ENCODE data around the gene MYO9B.

Gene MYO9B

DNA sequence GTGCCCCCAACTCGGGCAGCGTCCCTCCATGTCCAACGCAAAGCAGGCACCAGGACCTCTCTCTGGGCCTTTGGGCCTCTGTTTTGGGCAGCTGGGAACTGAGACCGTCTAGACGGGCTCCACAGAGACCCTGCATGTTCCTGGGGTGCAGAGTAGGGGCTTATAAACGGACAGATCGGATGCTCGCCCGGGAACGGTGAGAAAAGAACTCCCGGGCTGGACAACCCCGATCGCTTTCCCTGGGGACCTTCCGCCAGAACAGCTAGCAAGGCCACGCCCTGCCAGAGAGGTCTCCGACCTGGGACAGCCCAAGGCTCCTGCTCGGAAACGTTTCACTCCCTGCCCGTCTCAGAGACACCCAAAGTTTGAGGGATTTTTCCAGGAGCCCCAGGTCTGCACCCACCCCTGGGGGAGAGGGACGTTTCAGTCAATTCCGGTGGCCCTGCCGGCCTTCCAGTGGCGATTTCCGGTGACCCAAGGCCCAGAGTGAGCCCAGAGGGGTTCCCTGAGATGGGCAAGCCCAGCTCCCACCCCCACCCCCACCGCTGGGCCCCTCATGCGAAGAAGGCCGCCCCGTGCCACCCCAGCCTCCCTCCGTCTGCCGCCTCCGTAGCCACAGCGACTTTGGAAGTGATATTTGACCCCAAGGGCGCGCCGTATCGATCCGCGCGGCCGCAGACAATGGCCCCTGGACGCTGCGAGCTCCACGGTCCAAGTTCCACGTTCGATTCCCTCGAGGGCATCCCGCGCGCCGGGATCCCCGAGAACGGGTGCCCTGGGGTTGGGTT, 168.4 kb downstream of the MYO9B start:
- no peaks in the 10 kb centered on the region for H3K36me3 ChIP-seq (ENCODE audit: insufficient read depth, low read length)
- H3K4me3 ChIP-seq (ENCODE audit: low read length, poor library complexity, severe bottlenecking), result peak overlapping the region; percentile 74
- no peaks in the 10 kb centered on the region for H3K27me3 ChIP-seq (ENCODE audit: insufficient read depth, low read length, poor library complexity, severe bottlenecking)
- peaks cover 52% of the 10 kb centered on the region for H3K79me2 ChIP-seq (ENCODE audit: insufficient read depth, low read length)
- H3K9me2 ChIP-seq (replicated peaks; ENCODE audit: low read depth, low read length), result no peaks in the 10 kb centered on the region
- H4K20me1 ChIP-seq (ENCODE audit: insufficient read depth, low read length, poor library complexity, severe bottlenecking), result peaks cover 26% of the 10 kb centered on the region
- H3K4me2 ChIP-seq (ENCODE audit: low read depth, low read length, poor library complexity, severe bottlenecking), result peak overlapping the region; percentile 86
- H3K9ac ChIP-seq (ENCODE audit: low read depth, low read length, poor library complexity, severe bottlenecking), result peak overlapping the region; percentile 65
- TF ChIP-seq CTCF (conservative IDR thresholded peaks at IDR 0.05; ENCODE audit: low read length) (no peak), EZH2phosphoT487 (IDR thresholded peaks at IDR 0.05; ENCODE audit: borderline replicate concordance) (no peak)
- H3F3A ChIP-seq (ENCODE audit: low read depth), result no peaks in the 10 kb centered on the region
- no peak overlapping the region for H2AFZ ChIP-seq (ENCODE audit: low read length)
- H3K4me1 ChIP-seq (ENCODE audit: insufficient read depth, low read length, poor library complexity, severe bottlenecking), result peaks cover 41% of the 10 kb centered on the region
- no peaks in the 10 kb centered on the region for H3K9me3 ChIP-seq (ENCODE audit: insufficient read depth, low read depth, low read length)

DNA sequence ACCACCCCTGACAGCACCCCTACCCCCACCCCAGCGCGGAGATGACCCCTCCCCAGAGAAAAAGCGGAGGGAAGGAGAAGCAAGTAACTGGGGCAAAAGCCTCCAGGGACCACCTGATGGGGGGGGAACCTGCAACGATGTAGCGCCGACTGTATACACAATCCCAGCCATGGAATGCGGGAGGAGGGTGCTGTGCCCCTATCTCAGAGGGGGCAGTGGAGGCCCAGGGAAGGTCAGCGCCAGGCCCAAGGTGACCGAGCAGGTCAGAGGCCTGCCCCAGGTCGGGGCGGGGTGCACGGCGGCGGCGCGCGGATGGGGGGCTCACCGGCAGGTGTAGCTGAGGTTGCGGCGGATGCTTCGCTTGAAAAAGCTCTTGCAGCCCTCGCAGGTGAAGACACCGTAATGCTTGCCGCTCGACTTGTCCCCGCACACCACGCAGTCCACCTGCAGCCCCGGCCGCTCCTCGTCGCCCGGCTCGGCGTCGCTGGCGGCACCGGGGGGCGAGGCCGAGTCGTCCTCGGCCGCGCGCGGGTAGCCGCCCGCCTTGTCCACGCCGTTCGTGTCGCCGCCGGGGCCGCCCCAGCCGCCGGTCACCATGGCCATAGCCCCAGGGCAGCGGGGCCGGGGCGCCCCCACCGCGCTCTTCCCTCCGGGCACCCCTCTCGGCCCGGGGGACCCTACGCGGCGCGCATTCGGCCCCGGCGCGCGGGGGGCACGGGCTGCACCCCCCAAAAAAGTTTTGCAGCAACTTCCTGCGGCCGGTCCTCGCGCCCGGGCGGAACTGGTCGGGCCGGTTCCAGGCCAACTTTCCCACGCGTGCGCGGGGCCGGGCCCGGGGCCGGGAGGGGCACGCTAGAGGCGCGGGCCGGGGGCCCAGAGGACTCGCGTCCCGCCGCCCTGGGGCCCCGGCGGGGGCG, 169.3 kb downstream of the MYO9B start:
- peak overlapping the region; percentile 74 for H3K4me3 ChIP-seq (ENCODE audit: low read length, poor library complexity, severe bottlenecking)
- TF ChIP-seq EZH2phosphoT487 (IDR thresholded peaks at IDR 0.05; ENCODE audit: borderline replicate concordance), result no peak
- TF ChIP-seq CTCF (conservative IDR thresholded peaks at IDR 0.05; ENCODE audit: low read length), result no peak
- peaks cover 52% of the 10 kb centered on the region for H3K79me2 ChIP-seq (ENCODE audit: insufficient read depth, low read length)

DNA sequence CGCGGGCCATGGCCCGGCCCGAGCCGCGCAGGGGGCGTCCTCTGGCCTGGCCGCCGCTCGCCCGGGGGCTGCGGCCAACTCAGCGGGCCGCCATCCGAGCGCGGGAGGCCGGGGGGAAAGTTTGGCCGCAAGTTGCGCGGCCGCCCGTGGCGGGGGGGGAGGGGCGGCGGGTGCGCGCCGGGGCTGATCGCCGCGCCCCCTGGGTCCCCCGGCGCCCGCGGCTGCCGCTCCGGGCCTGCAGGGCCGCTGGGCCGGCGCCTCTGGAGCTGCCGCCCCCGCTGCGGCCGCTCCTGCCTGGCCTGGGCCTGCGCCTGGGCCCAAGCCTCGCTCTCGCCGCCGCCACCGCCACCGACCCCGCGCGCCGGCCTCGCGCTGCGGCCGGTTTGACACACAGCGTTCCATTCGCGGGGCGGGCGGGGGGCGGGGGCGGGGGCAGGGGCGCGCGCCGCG, 170.0 kb downstream of the MYO9B start, which contains the start of gene NR2F6:
Gene NR2F6 (minus strand): TSS at position 385 of the 450 bp plus-strand sequence. CDS start 699 bp downstream, outside the sequence.
- Histone ChIP-seq H4K20me1 (ENCODE audit: insufficient read depth, low read length, poor library complexity, severe bottlenecking) (peaks cover 26% of the 10 kb centered on the region), H3F3A (ENCODE audit: low read depth) (no peaks in the 10 kb centered on the region), H3K9me2 (replicated peaks; ENCODE audit: low read depth, low read length) (no peaks in the 10 kb centered on the region), H3K36me3 (ENCODE audit: insufficient read depth, low read length) (no peaks in the 10 kb centered on the region), H3K79me2 (ENCODE audit: insufficient read depth, low read length) (peaks cover 47% of the 10 kb centered on the region), H3K4me3 (ENCODE audit: low read length, poor library complexity, severe bottlenecking) (peak within 1 kb of the TSS; percentile 79), H3K9me3 (ENCODE audit: insufficient read depth, low read depth, low read length) (no peaks in the 10 kb centered on the region), H3K4me2 (ENCODE audit: low read depth, low read length, poor library complexity, severe bottlenecking) (peak within 1 kb of the TSS; percentile 86), H3K9ac (ENCODE audit: low read depth, low read length, poor library complexity, severe bottlenecking) (peak within 1 kb of the TSS; percentile 85), H3K4me1 (ENCODE audit: insufficient read depth, low read length, poor library complexity, severe bottlenecking) (peaks cover 40% of the 10 kb centered on the region), H3K27me3 (ENCODE audit: insufficient read depth, low read length, poor library complexity, severe bottlenecking) (no peaks in the 10 kb centered on the region), H2AFZ (ENCODE audit: low read length) (peak within 1 kb of the TSS; percentile 88)
- TF ChIP-seq CTCF (conservative IDR thresholded peaks at IDR 0.05; ENCODE audit: low read length), result no peak
- TF ChIP-seq EZH2phosphoT487 (IDR thresholded peaks at IDR 0.05; ENCODE audit: borderline replicate concordance), result no peak

More for the DNA sequence above, 169.3 kb downstream of the MYO9B start:
- H4K20me1 ChIP-seq (ENCODE audit: insufficient read depth, low read length, poor library complexity, severe bottlenecking), result peaks cover 26% of the 10 kb centered on the region
- no peaks in the 10 kb centered on the region for H3K27me3 ChIP-seq (ENCODE audit: insufficient read depth, low read length, poor library complexity, severe bottlenecking)
- H3K36me3 ChIP-seq (ENCODE audit: insufficient read depth, low read length), result no peaks in the 10 kb centered on the region
- peak overlapping the region; percentile 86 for H3K4me2 ChIP-seq (ENCODE audit: low read depth, low read length, poor library complexity, severe bottlenecking)
- H3K4me1 ChIP-seq (ENCODE audit: insufficient read depth, low read length, poor library complexity, severe bottlenecking), result peaks cover 41% of the 10 kb centered on the region
- H3K9me2 ChIP-seq (replicated peaks; ENCODE audit: low read depth, low read length), result no peaks in the 10 kb centered on the region
- H2AFZ ChIP-seq (ENCODE audit: low read length), result no peak overlapping the region
- H3F3A ChIP-seq (ENCODE audit: low read depth), result no peaks in the 10 kb centered on the region
- H3K9ac ChIP-seq (ENCODE audit: low read depth, low read length, poor library complexity, severe bottlenecking), result peak overlapping the region; percentile 65
- H3K9me3 ChIP-seq (ENCODE audit: insufficient read depth, low read depth, low read length), result no peaks in the 10 kb centered on the region
